ENCODE results near the gene CYB5R3. TPM values are rescaled to one million over a fixed set of nuclear protein-coding genes. Genes with fewer than 3 reads are reported as not detected.

CYB5R3 gene
- total RNA-seq = 10 to 100 TPM; 19.7 to 89.0 (median 54.0) TPM

DNA sequence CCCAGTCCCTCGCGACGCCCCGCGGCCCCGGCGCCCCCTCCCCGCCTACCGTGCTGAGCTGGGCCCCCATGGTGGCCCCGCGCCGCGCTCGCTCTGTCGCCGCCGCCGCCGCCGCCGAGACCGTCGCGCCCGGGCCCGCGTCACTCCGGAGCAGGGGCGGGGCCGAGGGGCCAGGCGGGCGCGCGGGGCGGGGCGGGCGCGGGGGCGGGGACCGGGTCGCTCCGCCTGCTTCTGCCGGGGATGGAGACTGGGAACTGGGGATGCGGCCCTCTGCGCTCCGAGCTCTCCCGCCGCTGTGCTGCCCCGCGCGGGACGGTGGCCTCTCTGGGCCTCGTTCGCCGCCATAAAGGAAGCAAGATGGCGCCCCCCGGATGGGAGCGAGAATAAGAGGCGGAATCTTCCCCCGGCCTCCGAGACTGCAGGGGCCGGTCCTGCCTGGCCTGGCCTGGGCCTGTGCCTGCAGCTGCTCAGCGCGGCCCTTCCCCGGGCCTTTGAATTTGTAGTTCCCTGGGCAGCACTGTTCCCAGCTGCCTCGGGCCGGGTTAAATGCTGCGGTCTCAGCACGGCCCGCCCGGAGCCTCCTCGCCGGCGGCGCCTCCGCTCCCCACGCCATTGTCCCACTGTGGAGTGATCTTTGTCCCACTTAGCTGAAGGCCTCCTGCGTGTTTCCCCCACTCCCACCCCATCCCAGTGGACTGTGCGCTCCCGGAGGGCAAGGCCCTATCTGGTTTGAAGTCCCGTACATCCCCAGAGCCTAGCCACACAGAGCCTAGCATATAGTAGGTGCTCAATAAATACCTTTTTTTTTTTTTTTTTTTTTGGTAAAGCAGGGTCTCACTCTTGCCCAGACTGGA lies at the start of gene CYB5R3:
TSS of gene CYB5R3 (minus strand) at position 147 of the 854 bp plus-strand sequence. CDS start at position 70, 77 bp downstream.
- in situ Hi-C loops (cut with MboI; ENCODE audit: low pct_unique_long_range_greater_than_20kb in 2 of 9, low sequenced_read_pairs in 9 of 9, unreplicated experiment in 9 of 9) = loop anchor here in 1 of 9 experiments (25.0 kb wide), 1 partner anchor 438 kb away; the partner anchor contains the start of gene TTLL1
- Histone ChIP-seq H3K27ac (peak within 1 kb of the TSS; percentile 61 to 75), H3K4me3 (peak within 1 kb of the TSS; percentile 65 to 95 (median 82)), H3K4me1 (replicated peaks in 1 of 2) (peaks cover 3 to 15% of the 10 kb centered on the region in 2 donors)
- WGBS, 10 experiments = 36 to 81% (median 50%) methylated on average over 1 to 9 of the region's 81 CpGs; no CpG with 5 or more reads in 6 of the 10 experiments
- ATAC-seq (replicated peaks in 6 of 8) = peak; percentile 74 to 94 (median 82)

DNA sequence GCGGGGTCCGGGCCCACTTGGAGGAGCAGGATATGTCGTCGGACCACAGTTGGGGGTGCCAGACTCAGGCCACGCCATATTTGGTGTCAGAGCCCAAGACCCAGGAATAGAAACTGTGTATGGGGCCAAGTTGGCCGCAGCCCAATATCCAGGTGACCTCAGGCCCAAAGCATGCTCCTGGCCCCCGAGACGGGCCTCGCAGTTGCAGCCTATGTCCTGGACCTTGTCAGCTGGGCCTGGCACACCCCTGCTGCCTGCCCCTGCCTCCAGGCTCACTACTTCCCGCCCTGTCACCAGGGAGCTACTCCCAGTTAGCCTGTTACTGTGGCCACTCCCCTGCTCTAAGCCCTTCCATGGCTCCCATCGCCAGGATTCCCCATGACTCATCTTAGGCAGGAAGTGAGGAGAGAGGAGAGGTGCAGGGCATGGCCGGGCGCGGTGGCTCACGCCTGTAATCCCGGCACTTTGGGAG lies 48.4 kb upstream of the CYB5R3 start:
- Histone ChIP-seq H3K4me1 (replicated peaks in 1 of 2) (peaks cover 0 to 7% of the 10 kb centered on the region in 2 donors), H3K4me3 (no peak overlapping the region), H3K27ac (no peak overlapping the region)
- WGBS, 10 experiments = 0 to 100% (median 90%) methylated on average over 1 to 5 of the region's 16 CpGs; no CpG with 5 or more reads in 7 of the 10 experiments
- ATAC-seq (replicated peaks in 6 of 8) = peak; percentile 48 to 97 (median 70)
- in situ Hi-C loops (cut with MboI; ENCODE audit: low pct_unique_long_range_greater_than_20kb in 2 of 9, low sequenced_read_pairs in 9 of 9, unreplicated experiment in 9 of 9) = no loop called here

DNA sequence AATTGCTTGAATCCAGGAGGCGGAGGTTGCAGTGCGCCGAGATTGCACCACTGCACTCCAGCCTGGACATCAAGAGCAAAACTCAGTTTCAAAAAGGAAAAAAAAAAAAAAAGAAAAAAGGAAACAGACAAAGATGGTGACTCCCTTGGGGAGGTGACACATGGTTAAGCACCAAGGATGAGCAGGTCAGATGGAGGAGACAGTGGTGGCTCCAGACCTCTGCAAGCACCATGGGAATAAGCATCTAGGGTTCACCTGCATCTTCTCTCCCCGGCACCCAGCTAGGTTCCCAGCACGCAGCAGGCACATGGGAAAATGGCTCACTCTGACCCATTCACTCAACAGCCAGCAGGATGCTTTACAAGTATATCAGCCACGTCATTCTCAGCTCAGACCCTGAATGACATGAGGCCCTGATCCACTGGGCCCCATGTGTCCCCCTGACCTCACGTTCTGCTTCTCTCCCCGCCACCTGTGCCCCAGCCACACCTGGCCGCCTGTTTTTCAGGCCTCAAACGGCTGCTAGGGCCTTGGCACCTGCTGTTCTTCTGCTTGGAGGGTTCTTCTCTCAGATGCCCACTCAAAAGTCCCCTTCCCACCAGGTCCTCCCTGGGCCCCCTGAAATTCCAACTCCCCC lies 47.3 kb upstream of the CYB5R3 start:
- 86 to 100% (median 95%) methylated on average over 2 to 4 of the region's 10 CpGs; no CpG with 5 or more reads in 5 of the 10 experiments for WGBS, 10 experiments
- H3K27ac ChIP-seq = no peak overlapping the region

DNA sequence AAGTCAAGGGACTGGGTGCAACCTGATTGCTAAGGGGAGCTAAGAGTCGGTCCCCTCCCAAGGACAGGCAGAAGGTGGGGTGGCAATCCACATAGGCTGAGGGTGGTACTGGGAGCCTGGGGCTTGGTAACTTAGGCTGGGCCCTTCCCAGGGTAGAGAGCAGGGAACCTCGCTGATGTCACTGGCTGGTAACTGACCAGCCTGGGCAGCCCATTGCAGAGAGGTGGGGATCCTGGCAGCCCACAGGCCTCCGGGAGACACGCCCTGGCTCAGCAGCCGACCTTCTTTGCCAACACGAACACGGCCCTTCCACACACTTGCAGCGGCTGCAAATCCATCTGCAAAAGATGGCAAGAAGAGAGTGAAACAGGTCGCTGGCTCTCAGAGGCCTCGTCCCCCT lies 46.1 kb upstream of the CYB5R3 start:
- peak in 1 of 8 experiments; percentile 26 for ATAC-seq (replicated peaks in 6 of 8)
- in situ Hi-C loops (cut with MboI; ENCODE audit: low pct_unique_long_range_greater_than_20kb in 2 of 9, low sequenced_read_pairs in 9 of 9, unreplicated experiment in 9 of 9) = no loop called here
- Histone ChIP-seq H3K4me1 (replicated peaks in 1 of 2) (peaks cover 0 to 7% of the 10 kb centered on the region in 2 donors), H3K4me3 (no peak overlapping the region), H3K27ac (no peak overlapping the region)
- WGBS, 10 experiments = 40 to 80% (median 80%) methylated on average over 1 to 3 of the region's 10 CpGs; no CpG with 5 or more reads in 7 of the 10 experiments

More for the DNA sequence above, 47.3 kb upstream of the CYB5R3 start:
- no peak for ATAC-seq (replicated peaks in 6 of 8)
- in situ Hi-C loops (cut with MboI; ENCODE audit: low pct_unique_long_range_greater_than_20kb in 2 of 9, low sequenced_read_pairs in 9 of 9, unreplicated experiment in 9 of 9) = no loop called here
- Histone ChIP-seq H3K4me3 (no peak overlapping the region), H3K4me1 (replicated peaks in 1 of 2) (peaks cover 0 to 7% of the 10 kb centered on the region in 2 donors)

DNA sequence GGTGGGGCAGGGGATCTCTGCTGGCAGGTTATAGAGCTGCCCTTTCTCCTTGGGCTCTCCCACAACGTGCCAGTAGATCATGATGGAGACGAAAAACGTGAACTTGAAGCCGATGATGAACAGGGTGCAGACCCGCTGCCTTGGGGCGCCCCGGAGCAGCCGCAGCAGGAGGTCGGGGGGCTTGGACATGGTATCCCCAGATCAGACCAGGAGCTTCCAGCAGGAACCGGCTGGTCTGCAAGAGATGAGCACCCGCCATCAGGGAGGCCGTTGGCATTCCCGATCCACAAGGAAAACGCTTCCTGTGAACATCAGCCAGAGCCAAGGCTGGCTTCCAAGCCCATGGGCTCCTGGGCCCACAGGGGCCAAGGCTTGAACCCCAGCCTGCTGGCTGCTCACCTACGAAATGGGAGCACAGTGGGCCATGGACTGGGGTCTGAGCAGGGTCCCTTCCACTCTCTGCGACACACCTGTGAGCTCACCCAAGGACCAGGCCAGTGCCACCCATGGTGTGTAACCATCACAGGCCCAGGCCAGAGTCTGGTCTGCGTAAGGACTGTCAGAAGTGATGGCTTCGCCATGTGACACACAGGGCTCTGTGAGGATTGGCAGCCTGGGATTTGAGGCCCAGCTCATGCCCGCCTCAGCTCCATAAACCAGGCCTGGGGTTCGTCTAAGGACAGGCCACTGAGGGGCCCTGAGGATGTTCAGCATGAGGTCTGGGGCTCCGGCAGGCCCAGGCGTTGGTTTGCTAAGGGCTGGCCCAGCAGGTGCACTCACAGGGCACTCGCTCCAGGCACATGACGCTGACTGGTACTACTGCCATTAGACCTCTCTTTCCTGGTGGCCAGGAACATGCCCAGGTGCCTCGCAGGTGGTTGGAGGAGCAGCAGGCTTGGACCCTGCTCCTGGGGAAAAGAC lies 44.8 kb upstream of the CYB5R3 start:
- Histone ChIP-seq H3K27ac (no peak overlapping the region), H3K4me3 (no peak overlapping the region), H3K4me1 (replicated peaks in 1 of 2) (peaks cover 0 to 2% of the 10 kb centered on the region in 2 donors)
- in situ Hi-C loops (cut with MboI; ENCODE audit: low pct_unique_long_range_greater_than_20kb in 2 of 9, low sequenced_read_pairs in 9 of 9, unreplicated experiment in 9 of 9) = no loop called here
- 83 to 100% (median 92%) methylated on average over 2 to 7 of the region's 25 CpGs; no CpG with 5 or more reads in 4 of the 10 experiments for WGBS, 10 experiments
- ATAC-seq (replicated peaks in 6 of 8) = no peak

DNA sequence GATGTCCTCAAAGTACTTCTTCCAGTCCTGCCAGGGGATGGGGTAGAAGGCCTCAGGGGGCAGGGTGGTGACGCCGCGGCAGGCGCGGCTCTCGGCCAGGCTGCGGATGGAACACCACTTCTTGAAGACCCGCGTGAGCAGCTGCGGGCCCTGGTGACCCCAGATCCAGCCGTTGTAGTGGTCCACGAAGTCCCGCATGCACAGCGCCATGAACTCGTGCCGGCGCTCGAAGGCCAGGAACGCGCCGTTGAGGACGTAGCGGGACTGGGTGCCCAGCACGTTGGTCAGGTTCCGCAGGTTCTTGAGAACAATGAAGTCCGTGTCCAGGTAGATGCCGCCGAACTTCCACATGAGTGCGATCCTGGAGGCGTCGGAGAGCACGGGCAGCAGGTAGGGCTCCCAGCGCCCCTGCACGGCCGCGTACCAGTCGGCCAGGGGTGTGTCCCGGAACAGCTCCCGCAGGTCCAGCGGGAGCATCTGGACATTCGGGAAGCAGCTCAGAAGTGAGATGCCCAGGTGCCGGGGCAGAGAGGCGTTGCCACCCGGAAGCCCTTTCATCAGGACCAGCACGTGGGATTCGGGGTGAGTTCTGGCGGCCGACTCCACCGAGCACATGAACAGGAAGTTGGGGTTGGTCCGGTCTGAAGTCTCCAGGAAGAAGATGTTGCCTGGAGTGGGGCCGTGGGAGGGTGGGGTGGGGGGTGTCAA lies 44.0 kb upstream of the CYB5R3 start:
- peaks cover 7 to 10% of the 10 kb centered on the region in 2 donors for H3K4me1 ChIP-seq (replicated peaks in 1 of 2)
- no peak overlapping the region for H3K4me3 ChIP-seq
- 100% methylated on average over 1 to 3 of the region's 51 CpGs; no CpG with 5 or more reads in 8 of the 10 experiments for WGBS, 10 experiments
- ATAC-seq (replicated peaks in 6 of 8) = no peak
- in situ Hi-C loops (cut with MboI; ENCODE audit: low pct_unique_long_range_greater_than_20kb in 2 of 9, low sequenced_read_pairs in 9 of 9, unreplicated experiment in 9 of 9) = no loop called here
- H3K27ac ChIP-seq = no peak overlapping the region

DNA sequence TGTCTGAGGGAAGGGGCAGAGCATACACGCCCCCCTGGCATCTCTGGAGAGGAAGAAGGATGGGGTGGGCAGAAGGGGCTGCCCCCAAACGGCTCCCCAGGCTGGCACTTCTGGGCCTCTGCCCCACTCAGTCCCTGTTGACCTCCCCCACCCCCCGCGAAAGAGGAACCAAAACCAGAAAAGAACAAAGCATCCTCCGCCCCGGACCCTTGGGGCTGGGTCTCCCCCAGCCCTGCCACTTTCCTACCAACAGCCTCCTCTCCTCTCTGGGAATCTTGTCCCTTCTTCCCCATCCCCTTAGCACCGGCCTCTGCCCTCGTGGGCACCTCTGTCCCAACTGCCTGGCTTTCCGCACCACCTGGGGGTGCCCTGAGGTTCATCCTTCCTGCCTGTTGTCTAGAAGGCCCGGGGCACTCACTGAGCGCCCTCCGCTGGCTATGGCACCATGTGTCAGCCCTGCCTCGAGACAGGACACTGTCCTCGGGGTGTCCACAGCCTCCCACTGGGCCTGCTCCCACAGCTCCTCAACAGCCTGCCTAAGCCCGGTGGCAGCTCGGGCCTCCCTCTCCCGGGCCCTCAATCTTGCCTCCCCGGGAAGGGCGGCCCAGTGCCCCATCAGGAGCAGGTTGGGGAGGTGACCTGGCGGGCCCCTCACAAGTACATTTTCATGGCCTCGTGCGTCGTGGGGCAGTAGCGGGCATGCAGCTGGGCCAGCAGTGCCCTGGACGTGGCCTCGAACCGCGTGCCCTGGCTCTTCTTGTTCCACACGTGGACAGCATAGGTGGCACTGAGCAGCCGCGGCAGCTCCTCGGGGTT lies 43.3 kb upstream of the CYB5R3 start:
- H3K27ac ChIP-seq = no peak overlapping the region
- peaks cover 8 to 13% of the 10 kb centered on the region in 2 donors for H3K4me1 ChIP-seq (replicated peaks in 1 of 2)
- H3K4me3 ChIP-seq = no peak overlapping the region
- 20 to 89% (median 68%) methylated on average over 1 to 5 of the region's 32 CpGs; no CpG with 5 or more reads in 7 of the 10 experiments for WGBS, 10 experiments
- no peak for ATAC-seq (replicated peaks in 6 of 8)
- in situ Hi-C loops (cut with MboI; ENCODE audit: low pct_unique_long_range_greater_than_20kb in 2 of 9, low sequenced_read_pairs in 9 of 9, unreplicated experiment in 9 of 9) = no loop called here

DNA sequence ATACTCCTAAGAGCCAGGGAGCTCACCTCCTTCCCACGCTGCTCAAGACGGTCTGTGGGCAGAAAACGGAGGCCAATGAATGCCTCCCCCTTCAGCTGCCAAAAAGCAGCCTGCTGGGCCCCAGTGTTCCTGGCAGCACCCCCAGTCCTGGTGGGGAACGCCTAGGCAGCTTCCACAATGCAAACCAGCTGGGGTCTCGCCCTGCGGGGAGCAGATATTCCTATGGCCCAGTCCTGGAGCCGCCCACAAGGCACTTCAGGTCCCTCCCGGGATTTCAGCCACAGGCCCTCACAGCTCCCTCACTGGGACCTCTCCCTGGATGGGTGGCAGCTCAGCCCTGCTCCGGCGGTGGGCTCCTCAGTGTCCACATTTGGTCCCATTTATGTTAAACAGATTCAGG lies 42.2 kb upstream of the CYB5R3 start:
- H3K4me1 ChIP-seq (replicated peaks in 1 of 2) = peaks cover 13 to 19% of the 10 kb centered on the region in 2 donors
- no peak overlapping the region for H3K27ac ChIP-seq
- WGBS, 10 experiments = 80 to 90% (median 81%) methylated on average over 1 to 2 of the region's 10 CpGs; no CpG with 5 or more reads in 6 of the 10 experiments
- in situ Hi-C loops (cut with MboI; ENCODE audit: low pct_unique_long_range_greater_than_20kb in 2 of 9, low sequenced_read_pairs in 9 of 9, unreplicated experiment in 9 of 9) = no loop called here
- no peak overlapping the region for H3K4me3 ChIP-seq
- ATAC-seq (replicated peaks in 6 of 8) = peak in 1 of 8 experiments; percentile 12

DNA sequence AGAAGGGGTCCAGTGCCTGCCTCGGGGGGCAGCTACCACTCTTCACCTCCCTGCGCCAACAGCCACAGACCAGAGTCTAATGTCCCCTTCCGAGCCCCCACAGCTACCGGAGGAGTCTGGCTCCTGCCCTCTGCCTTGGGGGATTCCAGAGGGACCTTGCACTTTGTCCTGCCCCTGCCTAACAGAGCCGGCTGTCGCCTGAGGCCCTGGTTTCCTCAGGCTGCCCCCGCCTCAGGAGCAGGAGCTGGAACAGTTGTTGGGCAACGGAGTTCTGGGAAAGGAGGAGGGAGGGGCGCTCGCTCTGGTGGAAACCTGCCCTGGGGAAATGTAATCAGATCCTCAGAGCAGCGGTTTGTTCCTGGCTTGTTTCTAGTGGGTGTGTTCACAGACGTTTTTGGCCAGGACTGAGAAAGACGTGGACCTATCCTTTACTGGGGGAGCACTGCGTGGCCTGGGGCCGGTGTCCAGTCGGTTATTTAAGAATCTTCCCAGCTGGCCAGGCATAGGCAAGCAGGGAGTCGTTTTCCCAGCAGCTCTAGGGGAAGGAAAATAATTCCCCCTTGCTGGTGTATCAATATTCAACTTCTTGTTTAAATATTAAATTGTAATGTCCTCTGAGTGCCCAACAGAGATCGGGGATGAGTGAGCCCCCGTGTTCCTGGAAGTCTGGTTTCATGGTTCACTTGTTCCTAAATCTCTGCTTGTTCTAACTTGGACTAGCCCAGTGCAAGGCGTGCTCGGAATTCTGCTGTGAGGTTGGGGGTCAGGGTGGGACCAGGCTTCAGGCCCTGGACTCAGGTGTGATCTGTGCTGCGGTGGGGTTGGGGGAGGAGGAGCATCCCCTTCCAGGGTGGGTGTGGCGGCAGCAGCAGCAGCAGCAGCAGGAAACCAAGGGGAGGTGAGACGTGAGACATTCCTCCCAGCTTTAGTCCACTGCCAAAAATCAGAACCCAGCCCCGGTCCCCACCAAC lies 39.3 kb upstream of the CYB5R3 start:
- WGBS, 10 experiments = 0 to 20% (median 0%) methylated on average over 1 to 4 of the region's 25 CpGs; no CpG with 5 or more reads in 3 of the 10 experiments
- peak overlapping the region in 1 of 2 donors; percentile 73 for H3K27ac ChIP-seq

DNA sequence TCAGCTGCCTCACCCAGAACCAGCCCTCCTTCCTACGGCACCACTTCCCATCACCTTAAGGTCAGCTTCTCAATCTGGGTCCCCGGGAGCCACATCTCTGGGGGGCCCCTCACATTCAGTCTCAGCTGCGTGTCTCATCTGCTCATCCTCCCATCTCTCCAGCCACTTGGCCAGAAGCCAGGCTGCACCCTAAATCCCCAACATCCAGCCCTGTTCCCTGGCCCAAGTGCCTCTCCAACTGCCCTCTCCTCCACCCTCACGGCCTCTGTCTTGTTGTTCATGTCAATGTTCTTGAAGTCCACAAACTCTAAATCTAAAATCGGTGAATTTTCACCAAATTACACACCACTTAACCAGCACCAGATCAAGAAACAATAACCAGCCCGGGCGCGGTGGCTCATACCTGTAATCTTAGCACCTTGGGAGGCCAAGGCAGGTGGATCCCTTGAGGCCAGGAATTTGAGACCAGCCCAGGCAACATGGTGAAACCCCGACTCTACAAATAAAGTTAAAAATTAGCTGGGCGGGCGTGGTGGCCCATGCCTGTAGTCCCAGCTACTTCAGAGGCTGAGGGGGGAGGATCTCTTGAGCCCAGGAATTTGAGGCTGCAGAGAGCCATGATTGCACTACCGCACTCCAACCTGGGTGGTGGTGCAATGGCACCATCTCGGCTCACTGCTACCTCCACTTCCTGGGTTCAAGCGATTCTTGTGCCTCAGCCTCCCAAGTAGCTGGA lies 37.7 kb upstream of the CYB5R3 start:
- WGBS, 10 experiments = 65 to 100% (median 100%) methylated on average over 1 to 7 of the region's 14 CpGs; no CpG with 5 or more reads in 1 of the 10 experiments
- in situ Hi-C loops (cut with MboI; ENCODE audit: low pct_unique_long_range_greater_than_20kb in 2 of 9, low sequenced_read_pairs in 9 of 9, unreplicated experiment in 9 of 9) = no loop called here
- H3K4me3 ChIP-seq = no peak overlapping the region
- ATAC-seq (replicated peaks in 6 of 8) = no peak
- H3K4me1 ChIP-seq (replicated peaks in 1 of 2) = peaks cover 24 to 40% of the 10 kb centered on the region in 2 donors
- no peak overlapping the region for H3K27ac ChIP-seq

More for the DNA sequence above, 39.3 kb upstream of the CYB5R3 start:
- peak; percentile 83 to 94 (median 86) for ATAC-seq (replicated peaks in 6 of 8)
- Histone ChIP-seq H3K4me1 (replicated peaks in 1 of 2) (peaks cover 18 to 32% of the 10 kb centered on the region in 2 donors), H3K4me3 (no peak overlapping the region)
- in situ Hi-C loops (cut with MboI; ENCODE audit: low pct_unique_long_range_greater_than_20kb in 2 of 9, low sequenced_read_pairs in 9 of 9, unreplicated experiment in 9 of 9) = no loop called here

Data from motor neuron (in vitro differentiated cells).